Type B pancreatic cell (in vitro differentiated cells): ENCODE data around the gene KCNH8. TPM values are rescaled to one million over a fixed set of nuclear protein-coding genes. Genes with fewer than 3 reads are reported as not detected.

Experiments
- DNase-seq: peaks from one replicate; pipeline ENCODE4 v3.0.0; 2021; ENCODE audit warnings: mixed read lengths; ENCODE audit not compliant: unreplicated experiment; ENCODE audit errors: extremely low spot score
- H3K27ac Mint-ChIP-seq: 2 replicates; pipeline ENCODE4 v1.8.0; 2021; ENCODE audit warnings: mild to moderate bottlenecking, mixed read lengths
- H3K27me3 Mint-ChIP-seq: 2 replicates; pipeline ENCODE4 v1.8.0; 2021; ENCODE audit warnings: mixed read lengths
- H3K36me3 Mint-ChIP-seq: 2 replicates; pipeline ENCODE4 v1.8.0; 2021; ENCODE audit warnings: mixed read lengths
- H3K4me1 Mint-ChIP-seq: one replicate; pipeline ENCODE4 v1.8.0; 2021; ENCODE audit warnings: mixed read lengths; ENCODE audit not compliant: unreplicated experiment
- H3K4me3 Mint-ChIP-seq: 2 replicates; pipeline ENCODE4 v1.8.0; 2021; ENCODE audit warnings: mild to moderate bottlenecking, mixed read lengths
- H3K9me3 Mint-ChIP-seq: 2 replicates; pipeline ENCODE4 v1.8.0; 2021; ENCODE audit warnings: mixed read lengths
- total RNA-seq: library from RNA; stranded (reverse); gene quantifications from 2 replicates; pipeline ENCODE4 v1.2.1, GENCODE V29; 2021; ENCODE audit warnings: low replicate concordance
- TF ChIP-seq, protein P1 (sequence below): fragments of 200-600 bp; sonication (generic); conservative IDR thresholded peaks from 2 replicates; pipeline ENCODE4 v1.5.0; 2021; ENCODE audit warnings: antibody characterized with exemption, mild to moderate bottlenecking

The KCNH8 gene
- total RNA-seq, 1 donor from 2014 or later: 1.2 TPM

DNA sequence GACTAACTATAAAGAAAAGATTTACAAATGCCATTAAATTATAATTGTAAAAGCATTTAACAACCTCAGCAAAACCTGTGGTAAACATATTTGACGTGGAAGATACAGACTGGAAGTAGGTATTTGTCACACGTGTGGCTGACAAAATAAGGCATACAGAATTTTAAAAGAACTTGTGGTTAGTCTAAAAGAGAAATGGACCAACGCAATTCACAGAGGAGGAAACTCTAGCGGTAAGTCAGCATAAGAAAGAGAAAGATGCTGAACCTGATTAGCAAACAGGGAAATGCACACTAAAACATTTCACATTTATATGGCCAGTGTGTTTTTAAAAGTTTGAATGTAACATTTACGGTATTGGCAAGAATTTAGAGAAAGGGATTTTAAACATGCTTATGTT, 35.3 kb downstream of the KCNH8 start:
- Mint-ChIP-seq H3K4me1 (no peaks in the 10 kb centered on the region), H3K27me3 (no peaks in the 10 kb centered on the region), H3K9me3 (no peaks in the 10 kb centered on the region), H3K27ac (no peak overlapping the region), H3K36me3 (no peaks in the 10 kb centered on the region), H3K4me3 (no peak overlapping the region)
- DNase-seq: no peak
- TF ChIP-seq, protein P1, sequence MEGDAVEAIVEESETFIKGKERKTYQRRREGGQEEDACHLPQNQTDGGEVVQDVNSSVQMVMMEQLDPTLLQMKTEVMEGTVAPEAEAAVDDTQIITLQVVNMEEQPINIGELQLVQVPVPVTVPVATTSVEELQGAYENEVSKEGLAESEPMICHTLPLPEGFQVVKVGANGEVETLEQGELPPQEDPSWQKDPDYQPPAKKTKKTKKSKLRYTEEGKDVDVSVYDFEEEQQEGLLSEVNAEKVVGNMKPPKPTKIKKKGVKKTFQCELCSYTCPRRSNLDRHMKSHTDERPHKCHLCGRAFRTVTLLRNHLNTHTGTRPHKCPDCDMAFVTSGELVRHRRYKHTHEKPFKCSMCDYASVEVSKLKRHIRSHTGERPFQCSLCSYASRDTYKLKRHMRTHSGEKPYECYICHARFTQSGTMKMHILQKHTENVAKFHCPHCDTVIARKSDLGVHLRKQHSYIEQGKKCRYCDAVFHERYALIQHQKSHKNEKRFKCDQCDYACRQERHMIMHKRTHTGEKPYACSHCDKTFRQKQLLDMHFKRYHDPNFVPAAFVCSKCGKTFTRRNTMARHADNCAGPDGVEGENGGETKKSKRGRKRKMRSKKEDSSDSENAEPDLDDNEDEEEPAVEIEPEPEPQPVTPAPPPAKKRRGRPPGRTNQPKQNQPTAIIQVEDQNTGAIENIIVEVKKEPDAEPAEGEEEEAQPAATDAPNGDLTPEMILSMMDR: no peak

DNA sequence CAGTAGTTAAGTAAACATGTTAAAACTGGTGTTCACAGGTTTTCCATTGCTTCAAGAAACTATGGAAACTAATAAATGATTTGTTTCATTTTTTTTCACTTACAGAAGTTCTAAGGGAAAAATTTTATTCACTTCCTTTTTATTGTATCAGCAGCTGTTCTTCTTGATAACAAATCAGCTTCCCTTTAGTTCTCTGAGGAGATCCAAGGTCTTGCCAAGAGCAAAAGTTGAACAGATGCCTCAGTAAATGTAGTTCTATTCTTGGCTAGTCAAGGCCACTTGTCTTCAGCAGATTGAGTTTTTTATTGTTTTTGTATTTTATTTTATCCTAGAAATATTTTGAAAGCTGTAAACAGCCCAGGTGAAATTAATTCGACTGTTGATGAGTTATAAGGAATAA, 41.8 kb downstream of the KCNH8 start:
- Mint-ChIP-seq H3K27me3 (no peaks in the 10 kb centered on the region), H3K27ac (no peak overlapping the region), H3K4me3 (no peak overlapping the region), H3K9me3 (no peaks in the 10 kb centered on the region), H3K36me3 (no peaks in the 10 kb centered on the region), H3K4me1 (no peaks in the 10 kb centered on the region)
- TF ChIP-seq, protein P1: no peak
- no peak for DNase-seq

DNA sequence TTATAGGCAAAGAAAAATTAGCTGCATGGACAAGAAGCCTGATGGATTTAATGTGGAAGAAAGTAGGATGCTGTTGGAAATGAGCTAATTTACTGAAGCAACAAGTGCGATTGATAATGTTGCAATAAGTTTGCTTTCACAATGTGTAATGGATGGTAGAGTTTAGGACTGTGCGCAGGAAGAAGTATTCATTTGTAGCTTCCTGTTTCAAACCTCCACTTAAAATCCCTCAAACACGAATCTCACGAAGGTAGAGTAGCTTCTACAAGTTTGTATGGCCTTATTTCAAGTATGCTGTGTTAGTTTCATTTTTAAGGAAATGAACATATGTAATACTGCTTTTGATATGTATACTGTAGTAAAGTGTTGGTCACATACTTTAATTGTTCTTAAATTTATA, 42.3 kb downstream of the KCNH8 start:
- no peak for DNase-seq
- Mint-ChIP-seq H3K4me1 (no peaks in the 10 kb centered on the region), H3K4me3 (no peak overlapping the region), H3K27me3 (no peaks in the 10 kb centered on the region), H3K36me3 (no peaks in the 10 kb centered on the region), H3K27ac (no peak overlapping the region), H3K9me3 (no peaks in the 10 kb centered on the region)
- TF ChIP-seq, protein P1: no peak

DNA sequence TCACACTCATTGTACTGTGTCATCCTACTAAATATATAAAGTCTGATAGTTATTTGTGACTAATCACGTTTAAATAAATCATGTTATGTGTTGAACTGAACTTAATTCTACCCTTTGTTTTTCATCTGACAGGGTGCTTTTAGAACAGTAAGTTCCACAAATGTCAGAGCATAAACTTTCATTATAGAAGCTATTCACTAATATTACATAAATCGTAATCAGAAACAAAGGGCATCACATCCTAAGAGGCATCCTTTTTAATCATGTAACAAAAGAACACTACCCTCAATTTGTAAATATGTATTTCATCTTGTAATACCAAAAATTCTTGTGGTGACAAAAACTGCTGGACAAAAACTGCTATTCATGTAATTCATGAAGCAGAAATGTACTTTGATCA, 50.8 kb downstream of the KCNH8 start:
- H3K36me3 Mint-ChIP-seq: no peaks in the 10 kb centered on the region
- TF ChIP-seq, protein P1: no peak
- no peak for DNase-seq
- H3K4me1 Mint-ChIP-seq: no peaks in the 10 kb centered on the region
- no peaks in the 10 kb centered on the region for H3K27me3 Mint-ChIP-seq
- no peaks in the 10 kb centered on the region for H3K9me3 Mint-ChIP-seq
- no peak overlapping the region for H3K4me3 Mint-ChIP-seq
- H3K27ac Mint-ChIP-seq: no peak overlapping the region

DNA sequence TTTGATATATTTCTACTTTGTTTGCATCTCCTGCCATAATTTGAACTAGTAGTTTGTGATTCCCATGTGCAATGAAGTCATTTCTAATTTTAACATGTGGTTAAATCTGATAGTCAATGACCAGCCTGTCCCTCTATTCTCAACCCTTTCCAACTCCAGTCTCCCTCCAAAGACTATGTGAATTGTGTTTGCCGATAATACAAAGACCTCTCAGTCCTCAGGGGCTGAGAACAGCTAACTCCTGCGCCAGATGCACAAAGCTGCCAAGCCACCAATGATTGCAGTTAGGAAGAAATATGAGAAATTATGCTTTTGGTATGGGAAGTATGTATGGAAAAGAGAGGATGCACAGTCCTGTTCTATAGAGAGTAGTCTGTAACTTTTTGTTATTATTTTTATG, 54.0 kb downstream of the KCNH8 start:
- Mint-ChIP-seq H3K4me1 (no peaks in the 10 kb centered on the region), H3K9me3 (no peaks in the 10 kb centered on the region), H3K27me3 (no peaks in the 10 kb centered on the region), H3K4me3 (no peak overlapping the region), H3K27ac (no peak overlapping the region), H3K36me3 (no peaks in the 10 kb centered on the region)
- TF ChIP-seq, protein P1: no peak
- no peak for DNase-seq

DNA sequence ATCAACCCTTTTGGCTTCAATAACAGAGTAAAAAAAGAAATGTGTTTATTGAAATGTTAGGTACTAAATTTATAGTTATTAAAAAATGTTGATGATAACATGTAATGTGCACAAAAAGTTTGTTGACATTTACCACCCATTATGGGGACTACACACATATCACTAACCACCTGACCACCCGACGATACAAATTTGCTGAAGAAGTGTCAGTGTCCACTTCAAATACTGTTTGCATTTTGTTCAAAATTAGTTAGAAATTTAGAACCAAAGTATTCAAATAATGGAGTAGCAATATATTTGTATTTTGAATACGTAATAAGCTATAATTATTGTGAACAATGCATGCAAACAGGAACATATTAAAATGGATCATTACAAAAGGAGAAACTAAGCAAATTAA, 54.4 kb downstream of the KCNH8 start:
- DNase-seq: no peak
- H3K4me3 Mint-ChIP-seq: no peak overlapping the region
- TF ChIP-seq, protein P1: no peak
- H3K27ac Mint-ChIP-seq: no peak overlapping the region
- no peaks in the 10 kb centered on the region for H3K36me3 Mint-ChIP-seq
- no peaks in the 10 kb centered on the region for H3K9me3 Mint-ChIP-seq
- H3K27me3 Mint-ChIP-seq: no peaks in the 10 kb centered on the region
- H3K4me1 Mint-ChIP-seq: no peaks in the 10 kb centered on the region
